Measurements from ENCODE around the gene GALNTL6. TPM values are rescaled to one million over a fixed set of nuclear protein-coding genes. Genes with fewer than 3 reads are reported as not detected.

Gene GALNTL6
- total and polyA plus RNA-seq, 4 donors, result 0.08 to 0.09 (median 0.09) TPM; not detected in 1

DNA sequence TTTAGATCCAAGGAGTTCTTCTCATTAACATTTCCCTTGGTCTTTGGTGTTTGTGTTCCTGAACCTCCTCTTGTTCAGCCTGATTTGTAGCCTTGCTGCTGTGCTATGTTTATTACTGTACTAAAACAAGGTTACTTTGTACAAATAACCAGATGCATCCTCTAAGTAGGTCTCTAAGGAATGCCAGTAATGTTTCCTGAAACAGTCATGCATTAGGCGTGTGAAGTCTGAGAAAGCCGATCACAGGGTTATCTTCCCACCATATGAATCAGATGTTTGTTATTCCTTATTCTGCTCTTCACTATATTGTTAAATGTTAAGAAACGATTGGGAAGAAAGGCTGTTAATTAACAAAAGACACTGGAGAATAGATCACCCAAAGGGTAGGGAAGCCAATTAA, 66.9 kb downstream of the GALNTL6 start:
- DNase-seq (no peak), ATAC-seq (ENCODE audit: insufficient read depth, low FRiP score) (no peak)
- no peak overlapping the region for H3K27ac ChIP-seq (ENCODE audit: low read depth in 1 of 2, low read length in 1 of 2)
- TF ChIP-seq, protein P1, sequence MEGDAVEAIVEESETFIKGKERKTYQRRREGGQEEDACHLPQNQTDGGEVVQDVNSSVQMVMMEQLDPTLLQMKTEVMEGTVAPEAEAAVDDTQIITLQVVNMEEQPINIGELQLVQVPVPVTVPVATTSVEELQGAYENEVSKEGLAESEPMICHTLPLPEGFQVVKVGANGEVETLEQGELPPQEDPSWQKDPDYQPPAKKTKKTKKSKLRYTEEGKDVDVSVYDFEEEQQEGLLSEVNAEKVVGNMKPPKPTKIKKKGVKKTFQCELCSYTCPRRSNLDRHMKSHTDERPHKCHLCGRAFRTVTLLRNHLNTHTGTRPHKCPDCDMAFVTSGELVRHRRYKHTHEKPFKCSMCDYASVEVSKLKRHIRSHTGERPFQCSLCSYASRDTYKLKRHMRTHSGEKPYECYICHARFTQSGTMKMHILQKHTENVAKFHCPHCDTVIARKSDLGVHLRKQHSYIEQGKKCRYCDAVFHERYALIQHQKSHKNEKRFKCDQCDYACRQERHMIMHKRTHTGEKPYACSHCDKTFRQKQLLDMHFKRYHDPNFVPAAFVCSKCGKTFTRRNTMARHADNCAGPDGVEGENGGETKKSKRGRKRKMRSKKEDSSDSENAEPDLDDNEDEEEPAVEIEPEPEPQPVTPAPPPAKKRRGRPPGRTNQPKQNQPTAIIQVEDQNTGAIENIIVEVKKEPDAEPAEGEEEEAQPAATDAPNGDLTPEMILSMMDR (IDR thresholded peaks at IDR 0.05; ENCODE audit: control extremely low read depth, extremely low read depth), result no peak
- H3K4me1 ChIP-seq (ENCODE audit: control insufficient read depth in 5 of 5, insufficient read depth in 5 of 5, low read length in 5 of 5), result no peaks in the 10 kb centered on the region
- H3K9ac ChIP-seq (ENCODE audit: insufficient read depth in 1 of 2, low read length in 2 of 2), result no peak overlapping the region
- H3K9me3 ChIP-seq (ENCODE audit: control insufficient read depth in 4 of 4, insufficient read depth in 3 of 4, low read length in 3 of 4), result no peaks in the 10 kb centered on the region
- H3K27me3 ChIP-seq (ENCODE audit: control insufficient read depth in 3 of 3, insufficient read depth in 3 of 3, low read length in 2 of 3), result no peaks in the 10 kb centered on the region
- no peak overlapping the region for H3K4me3 ChIP-seq
- H3K36me3 ChIP-seq (ENCODE audit: control insufficient read depth in 4 of 4, insufficient read depth in 4 of 4, low read length in 4 of 4), result no peaks in the 10 kb centered on the region
- 64 to 84% methylated on average over 3 of the region's 3 CpGs for WGBS, 2 donors

DNA sequence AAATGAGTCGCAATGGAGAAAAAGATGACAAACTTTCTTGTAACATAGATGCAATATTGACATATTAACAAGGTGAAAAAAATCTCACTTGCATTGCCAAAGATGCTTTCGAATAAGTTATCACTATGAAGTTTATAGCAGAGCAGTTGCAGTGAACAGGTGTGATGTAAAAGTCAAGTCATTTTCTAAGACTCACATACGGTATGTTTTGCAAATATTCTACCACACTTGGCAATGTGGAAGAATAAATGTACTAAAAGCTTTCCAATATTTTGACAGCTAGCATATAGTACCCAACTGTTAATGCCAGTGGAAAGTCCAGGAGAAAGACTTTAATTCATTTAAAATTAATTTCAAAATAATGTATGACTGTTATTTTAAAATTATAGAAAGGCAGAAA, 76.5 kb downstream of the GALNTL6 start:
- Histone ChIP-seq H3K36me3 (ENCODE audit: control insufficient read depth in 4 of 4, insufficient read depth in 4 of 4, low read length in 4 of 4) (no peaks in the 10 kb centered on the region), H3K27ac (ENCODE audit: low read depth in 1 of 2, low read length in 1 of 2) (no peak overlapping the region), H3K4me1 (ENCODE audit: control insufficient read depth in 5 of 5, insufficient read depth in 5 of 5, low read length in 5 of 5) (no peaks in the 10 kb centered on the region), H3K9me3 (ENCODE audit: control insufficient read depth in 4 of 4, insufficient read depth in 3 of 4, low read length in 3 of 4) (no peaks in the 10 kb centered on the region), H3K9ac (ENCODE audit: insufficient read depth in 1 of 2, low read length in 2 of 2) (no peak overlapping the region), H3K27me3 (ENCODE audit: control insufficient read depth in 3 of 3, insufficient read depth in 3 of 3, low read length in 2 of 3) (no peaks in the 10 kb centered on the region), H3K4me3 (no peak overlapping the region)
- TF ChIP-seq, protein P1 (IDR thresholded peaks at IDR 0.05; ENCODE audit: control extremely low read depth, extremely low read depth), result no peak
- DNase-seq, result no peak
- no peak for ATAC-seq (ENCODE audit: insufficient read depth, low FRiP score)
- WGBS, 2 donors, result 82 to 86% methylated on average over 3 of the region's 3 CpGs

DNA sequence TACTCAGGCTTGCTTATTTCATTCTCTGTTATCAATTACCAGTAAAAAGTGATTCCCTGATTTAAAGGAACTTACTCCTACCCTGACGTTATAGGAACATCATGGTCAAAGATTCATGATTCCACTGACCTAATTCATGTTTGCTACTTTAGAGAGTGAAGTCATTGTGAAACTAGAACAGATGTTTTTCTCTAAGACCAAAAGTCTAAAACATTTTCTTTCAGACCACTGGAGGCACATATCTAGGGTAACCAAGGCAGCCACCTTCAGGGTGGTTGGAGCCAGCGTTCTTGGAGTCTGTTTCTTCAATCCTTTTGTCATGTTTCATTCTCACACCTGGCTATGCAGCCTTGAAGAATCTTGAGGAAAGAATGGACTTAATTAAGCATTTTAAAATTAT, 77.8 kb downstream of the GALNTL6 start:
- no peaks in the 10 kb centered on the region for H3K36me3 ChIP-seq (ENCODE audit: control insufficient read depth in 4 of 4, insufficient read depth in 4 of 4, low read length in 4 of 4)
- no peak overlapping the region for H3K4me3 ChIP-seq
- DNase-seq, result no peak
- no peak overlapping the region for H3K9ac ChIP-seq (ENCODE audit: insufficient read depth in 1 of 2, low read length in 2 of 2)
- H3K27ac ChIP-seq (ENCODE audit: low read depth in 1 of 2, low read length in 1 of 2), result no peak overlapping the region
- no peaks in the 10 kb centered on the region for H3K9me3 ChIP-seq (ENCODE audit: control insufficient read depth in 4 of 4, insufficient read depth in 3 of 4, low read length in 3 of 4)
- no peaks in the 10 kb centered on the region for H3K4me1 ChIP-seq (ENCODE audit: control insufficient read depth in 5 of 5, insufficient read depth in 5 of 5, low read length in 5 of 5)
- no peak for ATAC-seq (ENCODE audit: insufficient read depth, low FRiP score)
- TF ChIP-seq, protein P1 (IDR thresholded peaks at IDR 0.05; ENCODE audit: control extremely low read depth, extremely low read depth), result no peak
- 57 to 69% methylated on average over 2 of the region's 2 CpGs for WGBS, 2 donors
- H3K27me3 ChIP-seq (ENCODE audit: control insufficient read depth in 3 of 3, insufficient read depth in 3 of 3, low read length in 2 of 3), result no peaks in the 10 kb centered on the region

DNA sequence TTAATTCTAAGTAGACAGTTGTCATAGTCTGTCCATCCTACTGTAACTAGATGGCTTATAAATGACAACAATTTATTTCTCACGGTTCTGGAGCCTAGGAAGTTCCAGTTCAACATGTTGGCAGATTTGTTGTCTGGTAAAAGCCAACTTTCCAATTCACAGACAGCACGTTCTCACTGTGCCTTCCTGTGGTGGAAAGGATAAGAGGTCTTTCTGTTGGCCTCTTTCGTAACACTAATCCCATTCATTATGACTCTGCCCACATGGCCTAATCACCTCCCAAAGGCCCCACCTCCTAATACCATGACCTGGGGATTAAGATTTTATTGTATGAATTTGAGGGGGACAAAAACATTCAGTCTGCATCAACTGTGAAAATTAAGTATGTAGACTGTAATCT, 83.2 kb downstream of the GALNTL6 start:
- ATAC-seq (ENCODE audit: insufficient read depth, low FRiP score) (no peak), DNase-seq (no peak)
- no peaks in the 10 kb centered on the region for H3K4me1 ChIP-seq (ENCODE audit: control insufficient read depth in 5 of 5, insufficient read depth in 5 of 5, low read length in 5 of 5)
- TF ChIP-seq, protein P1 (IDR thresholded peaks at IDR 0.05; ENCODE audit: control extremely low read depth, extremely low read depth), result no peak
- H3K4me3 ChIP-seq, result no peak overlapping the region
- 72 to 75% methylated on average over 3 of the region's 3 CpGs for WGBS, 2 donors
- H3K9ac ChIP-seq (ENCODE audit: insufficient read depth in 1 of 2, low read length in 2 of 2), result no peak overlapping the region
- H3K27me3 ChIP-seq (ENCODE audit: control insufficient read depth in 3 of 3, insufficient read depth in 3 of 3, low read length in 2 of 3), result no peaks in the 10 kb centered on the region
- no peaks in the 10 kb centered on the region for H3K9me3 ChIP-seq (ENCODE audit: control insufficient read depth in 4 of 4, insufficient read depth in 3 of 4, low read length in 3 of 4)
- no peaks in the 10 kb centered on the region for H3K36me3 ChIP-seq (ENCODE audit: control insufficient read depth in 4 of 4, insufficient read depth in 4 of 4, low read length in 4 of 4)
- no peak overlapping the region for H3K27ac ChIP-seq (ENCODE audit: low read depth in 1 of 2, low read length in 1 of 2)
